Heart right ventricle (tissue), 16 donors: ENCODE measurements around the gene CHRDL2. TPM values are rescaled to one million over a fixed set of nuclear protein-coding genes. Genes with fewer than 3 reads are reported as not detected.

ENCODE experiments used
- ATAC-seq, 8 donors: fragments of 200-7000 bp; cut with Tn5 transposase; one replicate each; pipeline ENCODE4 v1.9.1; 2020; ENCODE audit warnings: mild to moderate bottlenecking in 8 of 8, moderate library complexity in 8 of 8, moderate number of reproducible peaks in 1 of 8
- DNase-seq, 2 donors: peaks; one replicate each; pipeline ENCODE4 v3.0.0-alpha.2; 2020
- H3K27ac ChIP-seq, 10 donors: fragments of 200-600 bp; sonication (generic) in 2 of 10; one replicate each; pipeline versions ENCODE4 v1.5.0 to v1.8.0; 2020 to 2022; ENCODE audit warnings: mild to moderate bottlenecking in 3 of 10
- H3K27me3 ChIP-seq, 7 donors: fragments of 200-600 bp; one replicate each; pipeline ENCODE4 v1.8.0; 2021 to 2022; ENCODE audit warnings: mild to moderate bottlenecking in 2 of 7
- H3K36me3 ChIP-seq, 9 donors: fragments of 200-600 bp; sonication (generic) in 1 of 9; one replicate each; pipeline versions ENCODE4 v1.5.0 to v1.8.0; 2020 to 2022; ENCODE audit warnings: mild to moderate bottlenecking in 2 of 9
- H3K4me1 ChIP-seq, 9 donors: fragments of 200-600 bp; sonication (generic) in 1 of 9; one replicate each; pipeline versions ENCODE4 v1.5.0 to v1.8.0; 2020 to 2022; ENCODE audit warnings: mild to moderate bottlenecking in 4 of 9
- H3K4me3 ChIP-seq, 10 donors: fragments of 200-600 bp; sonication (generic) in 2 of 10; one replicate each; pipeline versions ENCODE4 v1.5.0 to v1.8.0; 2020 to 2022; ENCODE audit warnings: mild to moderate bottlenecking in 7 of 10, moderate library complexity in 2 of 10
- H3K9me3 ChIP-seq, 11 donors: fragments of 200-600 bp in 10 of 11; sonication (generic) in 2 of 11; one replicate each; pipeline versions ENCODE4 v1.5.0 to v1.8.0; 2013 to 2022; ENCODE audit warnings: mild to moderate bottlenecking in 2 of 11, control low read depth in 1 of 11, moderate library complexity in 1 of 11
- WGBS, 2 donors: extraction: QIAGEN DNeasy Blood & Tissue Kit; methylation state at CpG; one replicate each; pipeline ENCODE4 v1.1.7; 2013; ENCODE audit warnings: inconsistent platforms in 1 of 2; 5-methylcytosine and 5-hydroxymethylcytosine counted together
- intact Hi-C, 10 donors: fragments of 100-400 bp; cut with DNase I; formaldehyde crosslinking; loops; one replicate each; pipeline versions ENCODE4 v1.11.1 to v1.14.2; 2022
- polyA plus RNA-seq, 2 donors: library from polyadenylated mRNA; stranded (reverse); fragments of 200-250 nt; gene quantifications; one replicate each; pipeline ENCODE4 v1.2.3, GENCODE V29; 2013
- total RNA-seq, 10 donors: library from RNA; stranded (reverse); fragmentation: NEBNext Ultra II Directional in 3 of 10; extraction: Animal tissue kit (Norgen Biotek cat#: 25700) in 3 of 10; gene quantifications; one replicate each; pipeline versions ENCODE4 v1.2.1 to v1.2.4, GENCODE V29; 2021 to 2023
- TF ChIP-seq, protein P1 (sequence below), 9 donors: fragments of 200-600 bp; sonication (generic) in 2 of 9; IDR thresholded peaks; one replicate each; pipeline versions ENCODE4 v1.5.0 to v1.8.0; 2021 to 2022; ENCODE audit warnings: antibody characterized with exemption in 9 of 9, mild to moderate bottlenecking in 5 of 9, moderate library complexity in 1 of 9
- donor health status: Arrhythmogenic right ventricular cardiomyopathy.
- donor health status: ischemic (EF 13 %, LVEDD 7.1; RV severe dilation, severe dysfunction).
- donor health status: healthy with polysubstance abuse.
- donor health status: DM: no; HTN: yes; CAD: no.
- donor health status: DM: no; HTN: no; CAD: no.
- donor health status: ischemic (EF 25% LVEDD 6.9; RV normal size, moderate dysfunction).
- donor health status: ischemic (EF 25% LVEDD 5.7; RV mildly dilated, moderate dysfunction).
- donor health status: healthy.
- donor health status: DM: yes; HTN: yes; CAD: no.
- donor health status: Ischemic cardiomyopathy.
- donor health status: ischemic (EF 35%, LVEDD 5.7; RV mildly dilated, moderate dysfunction).
- donor health status: nonischemic (EF 11% LVEDD 7.7; RV severe dilation, severe dysfunction).
- donor health status: DM: yes; HTN: yes; CAD: no.
- donor health status: PGD.
- donor health status: ischemic (EF 29% LVEDD 5.4; RV normal size, mild dysfunction).
- donor health status: nonischemic (EF 23%, LVEDD 6.1; RV moderate dilation, normal function).

The CHRDL2 gene
- total and polyA plus RNA-seq, 12 donors = 1.00 to 19.7 (median 6.7) TPM

DNA sequence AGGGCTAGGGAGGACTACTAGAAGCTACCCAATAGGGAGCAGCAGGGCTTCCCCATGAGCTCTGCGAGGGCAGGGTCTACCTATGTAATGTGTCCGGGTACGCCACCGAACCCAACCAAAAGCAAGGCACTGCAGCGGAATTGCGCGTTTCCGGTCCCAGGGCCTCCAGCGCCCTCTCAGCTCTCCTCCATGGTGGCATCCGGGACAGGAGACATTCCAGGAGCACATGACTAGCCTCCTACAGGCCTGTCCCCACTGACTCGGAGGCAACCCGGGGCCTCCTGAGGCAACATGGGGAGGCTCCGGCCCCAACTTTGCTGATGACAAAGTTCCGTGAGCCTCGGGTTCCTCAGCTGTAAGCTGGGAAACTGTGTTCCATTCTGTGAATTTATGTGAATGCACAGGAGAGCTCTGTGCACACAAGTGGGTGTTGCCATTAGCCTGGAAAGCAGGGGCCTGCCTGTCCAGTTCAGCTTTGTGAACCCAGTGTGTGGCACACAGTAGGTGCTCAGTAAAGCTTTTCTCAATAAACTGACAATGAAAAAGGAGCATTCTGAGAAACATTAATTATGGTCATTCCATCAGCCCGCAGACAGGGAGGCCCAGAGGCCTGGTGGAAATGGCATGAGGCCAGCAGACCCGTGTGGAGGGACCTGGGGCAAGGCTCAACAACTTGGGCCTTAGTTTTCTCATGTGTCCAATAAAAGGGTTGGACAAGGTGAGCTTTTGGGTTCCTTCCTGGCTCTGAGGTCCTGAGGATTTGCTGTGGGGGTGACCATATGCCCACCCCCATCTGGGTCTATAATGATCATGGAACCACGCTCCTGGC lies 50.3 kb downstream of the CHRDL2 start:
- no peak for ATAC-seq
- DNase-seq = no peak
- Histone ChIP-seq H3K27me3 (peaks cover 0 to 23% (median 5%) of the 10 kb centered on the region in 7 donors), H3K27ac (peak overlapping the region in 2 of 10 donors; percentile 74 to 77), H3K36me3 (no peaks in the 10 kb centered on the region), H3K4me3 (no peak overlapping the region), H3K9me3 (peaks cover 0 to 2% (median 0%) of the 10 kb centered on the region in 11 donors), H3K4me1 (peaks cover 0 to 44% (median 20%) of the 10 kb centered on the region in 9 donors)
- TF ChIP-seq, protein P1, sequence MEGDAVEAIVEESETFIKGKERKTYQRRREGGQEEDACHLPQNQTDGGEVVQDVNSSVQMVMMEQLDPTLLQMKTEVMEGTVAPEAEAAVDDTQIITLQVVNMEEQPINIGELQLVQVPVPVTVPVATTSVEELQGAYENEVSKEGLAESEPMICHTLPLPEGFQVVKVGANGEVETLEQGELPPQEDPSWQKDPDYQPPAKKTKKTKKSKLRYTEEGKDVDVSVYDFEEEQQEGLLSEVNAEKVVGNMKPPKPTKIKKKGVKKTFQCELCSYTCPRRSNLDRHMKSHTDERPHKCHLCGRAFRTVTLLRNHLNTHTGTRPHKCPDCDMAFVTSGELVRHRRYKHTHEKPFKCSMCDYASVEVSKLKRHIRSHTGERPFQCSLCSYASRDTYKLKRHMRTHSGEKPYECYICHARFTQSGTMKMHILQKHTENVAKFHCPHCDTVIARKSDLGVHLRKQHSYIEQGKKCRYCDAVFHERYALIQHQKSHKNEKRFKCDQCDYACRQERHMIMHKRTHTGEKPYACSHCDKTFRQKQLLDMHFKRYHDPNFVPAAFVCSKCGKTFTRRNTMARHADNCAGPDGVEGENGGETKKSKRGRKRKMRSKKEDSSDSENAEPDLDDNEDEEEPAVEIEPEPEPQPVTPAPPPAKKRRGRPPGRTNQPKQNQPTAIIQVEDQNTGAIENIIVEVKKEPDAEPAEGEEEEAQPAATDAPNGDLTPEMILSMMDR (IDR thresholded peaks at IDR 0.05) = no peak
- intact Hi-C loops = no loop called here
- 87 to 89% methylated on average over 18 of the region's 18 CpGs for WGBS, 2 donors

DNA sequence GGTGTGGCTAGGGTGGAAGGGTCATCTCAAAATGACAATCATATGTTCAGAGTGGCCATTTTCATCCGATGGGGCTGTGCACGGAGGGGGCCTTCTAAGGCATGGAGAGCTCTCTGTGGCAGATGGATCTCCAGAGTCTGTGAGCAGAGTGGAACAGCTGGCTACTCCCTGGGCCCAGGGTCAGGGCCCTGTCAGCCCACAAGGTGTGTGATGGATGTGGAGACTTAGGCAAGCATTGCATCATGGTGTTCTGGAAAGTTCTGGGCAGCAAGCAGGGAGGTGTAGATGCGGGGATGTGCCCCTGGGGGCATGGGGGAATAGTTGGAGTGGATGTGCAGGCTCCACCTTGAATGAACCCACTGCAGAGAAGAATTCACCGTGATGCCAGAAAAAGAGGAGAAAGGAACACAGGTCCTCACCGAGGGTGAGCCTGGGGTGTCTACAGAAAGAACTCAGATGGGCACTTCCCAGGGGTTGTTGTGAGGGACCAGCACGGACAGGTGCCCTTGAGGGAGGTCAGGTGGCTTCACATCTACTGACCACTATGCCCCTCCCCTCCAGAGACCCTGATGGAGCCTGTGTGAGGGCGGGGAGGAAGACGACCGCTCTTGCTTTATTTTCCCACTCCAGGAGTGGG lies 51.1 kb downstream of the CHRDL2 start:
- Histone ChIP-seq H3K9me3 (no peaks in the 10 kb centered on the region), H3K36me3 (no peaks in the 10 kb centered on the region), H3K27me3 (peaks cover 0 to 23% (median 5%) of the 10 kb centered on the region in 7 donors), H3K27ac (peak overlapping the region in 4 of 10 donors; percentile 4 to 67 (median 44)), H3K4me3 (no peak overlapping the region), H3K4me1 (peaks cover 0 to 39% (median 20%) of the 10 kb centered on the region in 9 donors)
- WGBS, 2 donors = 89 to 96% methylated on average over 9 of the region's 9 CpGs
- no peak for ATAC-seq
- intact Hi-C loops = no loop called here
- peak in 1 of 2 donors; percentile 2 for DNase-seq
- TF ChIP-seq, protein P1 (IDR thresholded peaks at IDR 0.05) = no peak

DNA sequence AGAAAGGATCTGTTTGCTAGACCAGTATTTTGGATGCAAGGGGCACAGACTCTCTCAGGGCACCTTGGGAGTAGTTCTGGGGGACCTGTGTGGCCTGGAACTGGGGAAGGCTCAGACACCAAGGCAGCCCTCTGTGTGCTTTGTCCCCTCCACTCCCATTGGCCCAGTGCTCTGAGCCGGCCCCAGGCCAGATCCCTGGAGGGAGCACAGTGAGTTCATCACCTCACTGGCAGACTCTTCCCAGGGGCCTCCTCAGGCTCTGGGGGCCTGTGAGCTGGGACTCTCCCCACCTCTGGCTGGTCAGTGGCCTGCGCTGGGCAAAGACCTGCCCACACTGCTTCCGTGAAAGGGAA lies 51.7 kb downstream of the CHRDL2 start:
- Histone ChIP-seq H3K36me3 (no peaks in the 10 kb centered on the region), H3K4me3 (no peak overlapping the region), H3K27ac (peak overlapping the region in 7 of 10 donors; percentile 15 to 67 (median 47)), H3K9me3 (peaks cover 0 to 3% (median 0%) of the 10 kb centered on the region in 11 donors), H3K4me1 (peaks cover 0 to 34% (median 20%) of the 10 kb centered on the region in 9 donors), H3K27me3 (peaks cover 0 to 22% (median 5%) of the 10 kb centered on the region in 7 donors)
- ATAC-seq (peak in 1 of 8 donors; percentile 6), DNase-seq (peak in 1 of 2 donors; percentile 4)
- intact Hi-C loops = no loop called here
- TF ChIP-seq, protein P1 (IDR thresholded peaks at IDR 0.05) = no peak
- WGBS, 2 donors = 83 to 98% methylated on average over 3 of the region's 3 CpGs
